Liver (tissue), 9 donors: ENCODE results near the gene HSD11B1L. TPM values are rescaled to one million over a fixed set of nuclear protein-coding genes. Genes with fewer than 3 reads are reported as not detected.
A peak's percentile ranks its signal among the peaks of the same experiment; 100 is the strongest.

ENCODE experiments used
- DNase-seq: peaks from one replicate; pipeline ENCODE4 v3.0.0-alpha.2; 2017; ENCODE audit warnings: low spot score
- H3K27ac ChIP-seq, 2 donors: one replicate each; pipeline ENCODE4 v1.7.0; 2013; ENCODE audit warnings: inconsistent platforms in 2 of 2, low read length in 2 of 2, control low read depth in 1 of 2, low read depth in 1 of 2, mild to moderate bottlenecking in 1 of 2
- H3K27me3 ChIP-seq, 4 donors: one replicate each; pipeline versions ENCODE4 v1.6.1 to v1.7.0; 2013; ENCODE audit warnings: low read length in 3 of 4, inconsistent platforms in 1 of 4, mild to moderate bottlenecking in 1 of 4, moderate library complexity in 1 of 4; ENCODE audit not compliant: control insufficient read depth in 4 of 4, insufficient read depth in 4 of 4
- H3K36me3 ChIP-seq, 4 donors: one replicate each; pipeline versions ENCODE4 v1.6.1 to v1.7.0; 2013; ENCODE audit warnings: low read length in 3 of 4, mild to moderate bottlenecking in 3 of 4, low read depth in 1 of 4, moderate library complexity in 1 of 4; ENCODE audit not compliant: control insufficient read depth in 4 of 4, insufficient read depth in 3 of 4
- H3K4me1 ChIP-seq, 4 donors: one replicate each; pipeline versions ENCODE4 v1.6.1 to v1.7.0; 2013; ENCODE audit warnings: low read length in 3 of 4, mild to moderate bottlenecking in 3 of 4, moderate library complexity in 1 of 4; ENCODE audit not compliant: control insufficient read depth in 4 of 4, insufficient read depth in 4 of 4
- H3K4me3 ChIP-seq, 3 donors: one replicate each; pipeline versions ENCODE4 v1.6.1 to v1.7.0; 2013; ENCODE audit warnings: low read length in 3 of 3, control low read depth in 1 of 3, low read depth in 1 of 3, mild to moderate bottlenecking in 1 of 3
- H3K9ac ChIP-seq, 2 donors: one replicate each; pipeline ENCODE4 v1.7.0; 2013; ENCODE audit warnings: low read length in 2 of 2, mild to moderate bottlenecking in 2 of 2, moderate library complexity in 2 of 2, control low read depth in 1 of 2, low read depth in 1 of 2
- H3K9me3 ChIP-seq, 4 donors: one replicate each; pipeline versions ENCODE4 v1.6.1 to v1.7.0; 2013; ENCODE audit warnings: low read length in 3 of 4; ENCODE audit not compliant: control insufficient read depth in 4 of 4
- ATF3 ChIP-seq: IDR thresholded peaks from 2 replicates; pipeline ENCODE4 v1.6.1; 2016; ENCODE audit warnings: antibody characterized with exemption
- CTCF ChIP-seq: fragments of 150-350 bp; IDR thresholded peaks from 2 replicates; pipeline ENCODE4 v1.5.1; 2017; ENCODE audit warnings: improper control_type of control experiment, low read depth, low read length; ENCODE audit not compliant: missing input control
- EGR1 ChIP-seq, 2 donors: IDR thresholded peaks; 2 replicates each; pipeline ENCODE4 v1.6.1; 2016 to 2018; ENCODE audit warnings: antibody characterized with exemption in 2 of 2, low read depth in 2 of 2
- FOXA1 ChIP-seq: IDR thresholded peaks from 2 replicates; pipeline ENCODE4 v1.6.1; 2016; ENCODE audit warnings: antibody characterized with exemption
- GABPA ChIP-seq, 2 donors: IDR thresholded peaks in 1 of 2; conservative IDR thresholded peaks in 1 of 2; 2 replicates each; pipeline ENCODE4 v1.6.1; 2016; ENCODE audit warnings: antibody characterized with exemption in 2 of 2, mild to moderate bottlenecking in 1 of 2, moderate library complexity in 1 of 2
- HNF4A ChIP-seq, 2 donors: conservative IDR thresholded peaks; 2 replicates each; pipeline ENCODE4 v1.6.1; 2016; ENCODE audit warnings: antibody characterized with exemption in 2 of 2, mild to moderate bottlenecking in 2 of 2
- HNF4G ChIP-seq: IDR thresholded peaks from 2 replicates; pipeline ENCODE4 v1.6.1; 2016; ENCODE audit warnings: antibody characterized with exemption
- JUND ChIP-seq, 2 donors: IDR thresholded peaks; 2 replicates each; pipeline ENCODE4 v1.6.1; 2016; ENCODE audit warnings: antibody characterized with exemption in 2 of 2
- NR2F2 ChIP-seq: IDR thresholded peaks from 2 replicates; pipeline ENCODE4 v1.6.1; 2016; ENCODE audit warnings: antibody characterized with exemption
- RAD21 ChIP-seq, 2 donors: IDR thresholded peaks; 2 replicates each; pipeline ENCODE4 v1.6.1; 2016; ENCODE audit warnings: antibody characterized with exemption in 2 of 2, mild to moderate bottlenecking in 2 of 2
- REST ChIP-seq: IDR thresholded peaks from 2 replicates; pipeline ENCODE4 v1.6.1; 2016; ENCODE audit warnings: antibody characterized with exemption, mild to moderate bottlenecking
- RXRA ChIP-seq, 2 donors: IDR thresholded peaks; 2 replicates each; pipeline ENCODE4 v1.6.1; 2017 to 2018; ENCODE audit warnings: antibody characterized with exemption in 2 of 2, mild to moderate bottlenecking in 1 of 2
- SP1 ChIP-seq: IDR thresholded peaks from 2 replicates; pipeline ENCODE4 v1.6.1; 2018; ENCODE audit warnings: antibody characterized with exemption, mild to moderate bottlenecking
- TAF1 ChIP-seq: conservative IDR thresholded peaks from 2 replicates; pipeline ENCODE4 v1.6.1; 2016; ENCODE audit warnings: antibody characterized with exemption, mild to moderate bottlenecking
- YY1 ChIP-seq: IDR thresholded peaks from 2 replicates; pipeline ENCODE4 v1.6.1; 2016; ENCODE audit warnings: antibody characterized with exemption, mild to moderate bottlenecking
- WGBS: extraction: QIAGEN DNeasy Blood & Tissue Kit; methylation state at CpG from one replicate; pipeline ENCODE4 v1.1.7; 2013; 5-methylcytosine and 5-hydroxymethylcytosine counted together
- polyA plus RNA-seq, 2 donors: library from polyadenylated mRNA; stranded (reverse) in 1 of 2; unstranded in 1 of 2; fragments of 200-250 nt in 1 of 2; fragments of >200 nt in 1 of 2; fragmentation: Nextera tagmentation in 1 of 2; extraction: Ambion mirVana in 1 of 2; gene quantifications; one replicate each; pipeline versions ENCODE4 v1.2.1 to v1.2.3, GENCODE V29; 2013 to 2015
- total RNA-seq, 2 donors: library from RNA; depleted of rRNA; stranded (reverse); fragments of >200 nt; gene quantifications; one replicate each; pipeline ENCODE4 v1.2.3, GENCODE V29; 2014
- donor health status: healthy.
- donor health status: healthy.
- donor health status: healthy.
- donor health status: healthy.
- donor health status: healthy.

Gene HSD11B1L
- total and polyA plus RNA-seq, 4 donors, result 1.3 to 2.5 (median 1.9) TPM

- TF ChIP-seq HNF4A (conservative IDR thresholded peaks at IDR 0.05) (no peak), YY1 (no peak), RAD21 (IDR thresholded peaks at IDR 0.05) (no peak), NR2F2 (no peak)
These were observed 4.0 kb downstream of the HSD11B1L start (continued) for GRCh38 chr19:5684694-5685430.

GRCh38 chr19:5686326-5686646 is 5.5 kb downstream of the HSD11B1L start:
- Histone ChIP-seq H3K27me3 (no peaks in the 10 kb centered on the region), H3K9me3 (no peaks in the 10 kb centered on the region), H3K9ac (no peak overlapping the region), H3K4me3 (peak overlapping the region in 2 of 3 donors; percentile 56 to 64), H3K36me3 (no peaks in the 10 kb centered on the region), H3K4me1 (peaks cover 0 to 20% (median 8%) of the 10 kb centered on the region in 4 donors), H3K27ac (peak overlapping the region; percentile 57 to 72)
- 47% methylated on average over 16 of the region's 16 CpGs for WGBS
- DNase-seq, result no peak
- TF ChIP-seq TAF1 (no peak), EGR1 (IDR thresholded peaks at IDR 0.05; ENCODE audit: low read depth in 2 of 2) (no peak), FOXA1 (no peak), RXRA (IDR thresholded peaks at IDR 0.05) (no peak), GABPA (IDR thresholded peaks at IDR 0.05 in 1 of 2, conservative IDR thresholded peaks at IDR 0.05 in 1 of 2) (no peak), JUND (IDR thresholded peaks at IDR 0.05) (no peak), CTCF (no peak), SP1 (no peak)

- Histone ChIP-seq H3K27me3 (no peaks in the 10 kb centered on the region), H3K9me3 (no peaks in the 10 kb centered on the region), H3K36me3 (peaks cover 0 to 1% (median under 1%) of the 10 kb centered on the region in 4 donors), H3K9ac (no peak overlapping the region), H3K4me3 (peak overlapping the region; percentile 23 to 64 (median 56)), H3K4me1 (peaks cover 2 to 20% (median 8%) of the 10 kb centered on the region in 4 donors), H3K27ac (peak overlapping the region; percentile 57 to 72)
- 1% methylated on average over 59 of the region's 59 CpGs for WGBS
- TF ChIP-seq RXRA (IDR thresholded peaks at IDR 0.05) (peak; percentile 46 to 62), GABPA (IDR thresholded peaks at IDR 0.05 in 1 of 2, conservative IDR thresholded peaks at IDR 0.05 in 1 of 2) (peak in 1 of 2 donors; percentile 47), SP1 (peak; percentile 79), JUND (IDR thresholded peaks at IDR 0.05) (no peak), ATF3 (no peak), REST (peak; percentile 37), HNF4G (no peak), HNF4A (conservative IDR thresholded peaks at IDR 0.05) (peak; percentile 33 to 59), NR2F2 (peak; percentile 66), RAD21 (IDR thresholded peaks at IDR 0.05) (peak; percentile 43 to 69), EGR1 (IDR thresholded peaks at IDR 0.05; ENCODE audit: low read depth in 2 of 2) (peak in 1 of 2 donors; percentile 38), CTCF (peak; percentile 80)
- peak; percentile 100 for DNase-seq
These were observed 6.0 kb downstream of the HSD11B1L start for GRCh38 chr19:5686647-5687359.
